Measurements from ENCODE around the gene KIAA0753.

KIAA0753 gene

GRCh38 chr17:6639586-6640535 is 650 bp downstream of the KIAA0753 start:
- DNase-seq = peak in 1 of 2 donors; percentile 37

GRCh38 chr17:6639014-6639585 is 1.4 kb downstream of the KIAA0753 start:
- no peak for DNase-seq

GRCh38 chr17:6638046-6638908 is 2.2 kb downstream of the KIAA0753 start:
- DNase-seq = no peak

GRCh38 chr17:6637458-6637840 is 3.1 kb downstream of the KIAA0753 start:
- DNase-seq = no peak

GRCh38 chr17:6636616-6637457 is 3.7 kb downstream of the KIAA0753 start:
- no peak for DNase-seq

GRCh38 chr17:6636105-6636504 is 4.4 kb downstream of the KIAA0753 start:
- DNase-seq = no peak

- DNase-seq = no peak
These were observed 7.2 kb downstream of the KIAA0753 start for GRCh38 chr17:6633263-6633662.

GRCh38 chr17:6632530-6632929 is 8.0 kb downstream of the KIAA0753 start:
- DNase-seq = no peak

GRCh38 chr17:6630390-6630789 is 10.1 kb downstream of the KIAA0753 start:
- DNase-seq = no peak

- DNase-seq = no peak
These were observed 13.5 kb downstream of the KIAA0753 start for GRCh38 chr17:6627019-6627418.

GRCh38 chr17:6626616-6627015 is 13.9 kb downstream of the KIAA0753 start:
- no peak for DNase-seq

GRCh38 chr17:6623941-6624340 is 16.6 kb downstream of the KIAA0753 start:
- DNase-seq = no peak

- no peak for DNase-seq
These were observed 29.3 kb downstream of the KIAA0753 start for GRCh38 chr17:6611231-6611630.

- DNase-seq = no peak
These were observed 30.5 kb downstream of the KIAA0753 start for GRCh38 chr17:6610011-6610410.

GRCh38 chr17:6608321-6608720 is 32.2 kb downstream of the KIAA0753 start:
- DNase-seq = no peak

- DNase-seq = no peak
These were observed 35.4 kb downstream of the KIAA0753 start for GRCh38 chr17:6605142-6605541.

GRCh38 chr17:6603744-6604325 is 36.7 kb downstream of the KIAA0753 start:
- no peak for DNase-seq

- no peak for DNase-seq
These were observed 38.4 kb downstream of the KIAA0753 start for GRCh38 chr17:6602141-6602540.

GRCh38 chr17:6599364-6599763 is 41.1 kb downstream of the KIAA0753 start:
- DNase-seq = no peak

GRCh38 chr17:6597727-6598126 is 42.8 kb downstream of the KIAA0753 start:
- DNase-seq = no peak

- no peak for DNase-seq
These were observed 43.6 kb downstream of the KIAA0753 start for GRCh38 chr17:6596941-6597340.

GRCh38 chr17:6596511-6596910 is 44.0 kb downstream of the KIAA0753 start:
- no peak for DNase-seq

Data from activated CD4-positive, alpha-beta T cell treated with anti-CD3 and anti-CD28 coated beads for 4 hours (primary cell).